Right kidney (tissue), 1 donor: ENCODE measurements around the gene BAIAP2L2.

Source experiments
- DNase-seq: peaks from one replicate; pipeline ENCODE4 v3.0.0-alpha.2; 2016

Gene BAIAP2L2

DNA sequence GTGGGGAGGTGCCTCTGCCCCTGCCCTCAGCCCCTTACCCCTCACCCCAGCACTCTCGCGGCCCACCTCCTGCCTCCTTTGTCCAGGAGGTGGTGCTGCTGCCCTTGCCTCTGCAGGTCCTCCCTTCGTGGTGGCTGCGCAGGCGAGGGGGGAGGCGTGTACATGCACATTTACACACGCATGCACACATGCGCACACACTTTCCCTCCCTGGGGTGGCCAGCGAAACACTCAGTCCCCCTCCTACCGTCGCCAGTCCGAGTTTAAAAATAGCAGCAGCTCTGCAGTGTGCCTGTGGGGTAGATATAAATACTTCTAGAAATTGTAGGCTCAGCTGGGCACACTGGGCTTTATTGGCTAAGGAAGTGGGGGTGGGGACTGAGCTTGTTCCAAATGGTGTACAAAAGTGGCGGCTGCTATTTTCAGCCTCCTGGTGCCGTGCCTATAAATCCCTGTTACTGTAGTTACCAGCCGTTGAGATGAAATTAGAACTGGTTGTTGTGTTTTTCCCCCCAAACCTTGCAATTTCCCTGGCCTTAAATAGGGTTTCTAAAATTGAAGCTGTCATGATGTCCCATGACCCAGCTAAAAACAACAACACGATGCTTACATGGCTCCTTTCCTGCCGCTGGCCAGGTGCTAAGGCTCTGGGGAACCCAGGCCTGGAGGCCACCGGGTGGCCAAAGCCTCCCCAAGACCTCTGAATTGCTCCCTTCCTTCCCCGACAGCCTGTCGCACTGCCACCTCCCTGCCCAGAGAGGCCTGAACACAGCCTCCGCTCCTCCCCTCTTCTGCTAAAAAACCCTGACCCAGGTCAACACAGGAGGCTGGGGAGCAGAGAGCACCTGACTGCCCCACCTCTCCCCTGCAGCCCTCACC, 40.9 kb downstream of the BAIAP2L2 start:
- no peak for DNase-seq

- DNase-seq, result no peak
Observed at GRCh38 chr22:38068641-38069371, 41.7 kb downstream of the BAIAP2L2 start.

DNA sequence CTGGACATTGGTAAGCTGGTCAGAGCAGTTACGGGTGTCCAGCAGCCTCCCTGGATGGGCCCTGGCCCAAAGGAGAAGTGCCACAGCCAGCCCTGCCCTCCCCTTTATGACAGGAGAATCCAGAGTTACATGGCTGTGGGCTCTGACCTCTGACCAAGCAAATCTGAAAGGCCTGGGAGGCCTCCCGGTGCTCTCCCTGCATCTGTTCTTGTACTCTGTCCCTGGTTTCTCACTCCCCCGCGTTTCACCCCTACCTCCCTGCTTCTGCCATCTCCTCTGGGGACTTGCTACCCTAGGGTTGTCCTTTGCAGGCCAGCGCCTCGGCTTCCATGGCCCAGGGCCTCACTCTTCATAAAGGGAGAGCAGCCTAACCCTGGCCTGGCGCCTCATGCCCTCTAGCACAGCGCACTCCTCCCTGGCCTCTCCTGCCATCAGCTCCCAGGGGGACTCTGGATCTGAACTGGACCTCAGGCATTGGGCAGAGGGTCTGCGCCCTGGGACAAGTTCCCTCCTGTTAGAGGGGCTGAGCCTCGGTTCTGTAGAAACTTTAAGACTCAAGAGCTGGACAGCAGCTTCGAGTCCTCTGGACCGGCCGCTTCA, 42.6 kb downstream of the BAIAP2L2 start:
- DNase-seq, result no peak

- DNase-seq, result no peak
Observed at GRCh38 chr22:38067028-38067415, 43.5 kb downstream of the BAIAP2L2 start.

- no peak for DNase-seq
Observed at GRCh38 chr22:38066381-38067027, 44.0 kb downstream of the BAIAP2L2 start.

DNA sequence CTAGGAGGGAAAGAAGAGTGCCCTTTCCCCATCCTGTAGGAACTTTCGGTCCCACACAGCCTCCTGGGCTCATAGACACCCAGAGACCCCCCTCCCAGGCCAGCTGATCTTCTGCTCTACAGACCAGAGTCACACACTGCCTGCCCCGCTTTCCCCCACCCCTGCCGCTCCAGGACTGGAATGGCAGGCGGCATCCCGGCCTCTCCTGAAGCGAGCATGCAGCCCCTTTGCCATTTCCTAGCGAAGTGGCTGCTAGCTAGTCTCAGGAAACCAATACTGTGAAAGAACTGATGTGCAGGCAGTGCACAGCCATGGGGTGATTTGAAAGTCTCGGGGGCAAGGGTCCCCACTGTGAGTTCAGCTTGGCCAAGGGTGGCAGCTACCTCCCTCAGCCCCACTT, 44.9 kb downstream of the BAIAP2L2 start:
- DNase-seq, result no peak

- DNase-seq, result no peak
Observed at GRCh38 chr22:38062791-38063190, 47.7 kb downstream of the BAIAP2L2 start.

GRCh38 chr22:38056969-38057891, 53.3 kb downstream of the BAIAP2L2 start, which contains the start of gene PICK1:
PICK1 (plus strand) TSS chr22:38057404; CDS start chr22:38057810, 406 bp downstream.
- peak; percentile 87 for DNase-seq

DNA sequence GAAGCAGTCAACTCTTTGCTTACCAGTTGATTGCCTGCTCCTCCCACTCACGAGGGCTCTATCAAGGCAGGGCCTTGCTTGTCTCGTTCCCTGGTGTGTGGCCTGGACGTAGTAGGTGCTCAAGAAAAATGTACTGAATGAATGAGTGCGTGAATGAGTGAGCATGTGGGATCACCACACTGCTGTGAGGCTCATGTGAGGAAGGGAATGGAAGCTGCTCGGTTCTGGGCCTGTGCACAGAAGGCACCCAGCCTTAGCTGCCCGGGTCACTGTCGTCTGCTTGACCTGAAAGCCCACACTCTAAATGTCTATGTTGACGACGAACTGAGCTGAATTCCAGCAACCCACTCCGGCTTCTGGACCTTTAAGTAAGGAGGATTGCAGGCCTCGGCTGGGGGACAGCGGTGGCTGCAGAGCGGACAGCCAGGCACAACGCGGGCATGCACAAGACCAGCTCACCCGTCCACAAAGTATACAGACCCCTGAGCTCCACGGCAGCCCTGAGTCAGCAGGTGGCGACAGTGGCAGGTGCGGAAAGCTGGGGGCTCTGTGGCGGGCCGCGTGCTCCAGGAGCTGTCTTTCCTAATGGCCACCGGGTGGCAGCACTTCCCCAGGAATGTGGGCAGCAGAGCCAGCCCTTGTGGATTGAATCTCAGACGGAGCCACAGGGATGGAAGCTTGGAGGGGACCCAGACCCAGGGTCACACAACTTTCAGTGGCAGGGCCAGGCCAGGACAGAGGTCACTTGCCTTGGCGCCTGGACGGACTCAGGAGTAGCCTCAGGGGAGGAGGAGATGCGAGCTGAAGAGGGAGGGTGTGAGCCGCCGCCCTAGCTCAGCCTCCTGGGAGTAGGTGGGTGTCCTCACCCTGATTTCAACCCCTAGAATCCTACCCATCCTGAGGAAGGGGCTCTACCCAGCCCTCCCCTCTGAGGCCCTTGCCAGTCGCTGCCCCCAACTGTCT, 58.3 kb downstream of the BAIAP2L2 start:
- peak; percentile 72 for DNase-seq

DNA sequence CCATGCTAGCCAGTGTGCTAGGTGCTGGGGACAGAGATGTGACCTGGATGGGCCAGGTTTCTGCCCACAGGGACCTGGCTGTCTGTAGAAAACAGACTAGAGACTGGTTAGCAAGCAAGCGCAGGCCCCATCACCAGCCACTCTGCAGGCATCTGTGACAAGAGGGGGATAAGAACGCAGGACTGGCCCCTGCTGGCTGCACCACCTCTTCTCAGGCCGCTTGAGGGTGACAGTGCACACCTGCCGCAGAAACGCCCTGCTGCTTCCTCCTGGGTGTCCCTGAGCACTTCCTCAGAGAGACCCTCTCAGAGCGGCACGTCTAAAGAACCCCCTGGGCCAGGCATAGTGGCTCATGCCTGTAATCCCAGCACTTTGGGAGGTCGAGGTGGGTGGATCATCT, 59.2 kb downstream of the BAIAP2L2 start:
- DNase-seq, result no peak

GRCh38 chr22:38050720-38051119, 59.8 kb downstream of the BAIAP2L2 start:
- no peak for DNase-seq

GRCh38 chr22:38049812-38050619, 60.5 kb downstream of the BAIAP2L2 start:
- DNase-seq, result no peak

DNA sequence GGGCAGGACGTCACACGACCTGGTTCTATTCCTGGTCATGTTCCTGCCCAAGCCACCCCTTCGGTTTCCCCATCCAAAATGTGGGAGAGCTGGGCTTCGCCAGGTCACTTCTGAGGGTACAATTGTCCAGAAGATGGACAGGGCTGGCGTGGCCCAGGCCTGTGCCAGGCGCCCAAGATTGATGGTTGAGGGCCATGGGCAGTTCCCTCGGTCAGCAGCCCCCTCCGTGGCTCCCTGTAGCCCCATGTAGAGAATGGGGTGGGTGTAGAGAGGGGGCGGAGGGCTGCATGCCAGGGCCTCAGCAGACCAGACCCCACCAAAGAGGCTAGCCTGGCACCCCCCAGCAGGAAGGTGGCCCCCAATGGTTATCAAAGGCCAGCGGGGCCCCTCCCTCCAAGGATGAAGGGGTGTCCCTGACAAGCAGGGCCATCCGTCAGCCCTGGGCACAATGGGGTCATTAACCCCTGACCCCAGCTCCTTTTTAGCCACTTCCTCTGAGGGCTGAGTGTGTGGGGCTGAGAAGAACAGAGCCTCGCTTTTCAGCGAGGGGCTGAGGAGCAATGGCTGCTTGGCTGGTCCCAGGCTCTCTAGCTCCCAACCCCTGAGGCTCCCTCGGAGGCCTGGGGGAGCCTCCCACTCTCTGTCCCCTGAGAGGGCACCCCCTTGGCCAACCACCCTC, 64.3 kb downstream of the BAIAP2L2 start:
- DNase-seq, result no peak

DNA sequence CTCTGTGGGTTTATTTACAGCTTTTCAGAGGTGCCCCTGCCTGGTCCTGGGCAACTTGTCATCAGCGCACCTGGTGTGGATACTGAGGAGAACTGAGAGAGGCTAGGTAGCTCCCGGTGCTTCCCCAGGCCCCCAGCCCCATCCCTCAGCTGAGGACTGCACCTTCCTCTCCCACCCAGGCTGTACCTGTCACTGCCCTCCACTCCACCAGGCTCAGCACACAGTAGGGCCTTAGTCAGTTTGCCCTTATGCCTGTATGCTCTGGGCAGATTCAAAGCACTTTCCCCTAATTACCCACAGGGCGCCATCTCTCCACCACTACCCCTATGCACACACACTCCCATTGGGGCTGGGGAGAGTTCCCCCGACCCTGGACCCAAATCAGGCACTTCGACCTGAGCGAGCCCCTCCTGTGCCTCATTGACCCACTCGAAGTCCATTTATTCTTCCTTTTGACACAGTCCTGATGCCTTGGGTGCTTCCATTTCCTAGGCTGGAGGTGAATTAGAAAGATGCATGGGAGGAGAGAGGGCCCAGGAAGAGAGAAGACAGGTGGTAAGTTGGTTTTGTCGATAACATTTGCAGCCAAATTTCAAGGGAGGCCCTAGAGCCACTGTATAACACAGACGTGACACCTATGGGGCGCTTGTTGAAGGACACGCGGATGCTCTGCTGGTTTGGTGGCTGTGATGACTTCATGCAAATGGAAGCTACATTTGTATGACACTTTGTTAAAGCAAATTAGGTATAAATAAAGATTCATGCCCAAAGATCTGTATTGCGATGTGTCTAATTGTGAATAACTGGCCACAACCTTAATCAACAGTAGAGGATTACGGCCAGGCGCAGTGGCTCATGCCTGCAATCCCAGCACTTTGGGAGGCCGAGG, 67.1 kb downstream of the BAIAP2L2 start:
- DNase-seq, result no peak

DNA sequence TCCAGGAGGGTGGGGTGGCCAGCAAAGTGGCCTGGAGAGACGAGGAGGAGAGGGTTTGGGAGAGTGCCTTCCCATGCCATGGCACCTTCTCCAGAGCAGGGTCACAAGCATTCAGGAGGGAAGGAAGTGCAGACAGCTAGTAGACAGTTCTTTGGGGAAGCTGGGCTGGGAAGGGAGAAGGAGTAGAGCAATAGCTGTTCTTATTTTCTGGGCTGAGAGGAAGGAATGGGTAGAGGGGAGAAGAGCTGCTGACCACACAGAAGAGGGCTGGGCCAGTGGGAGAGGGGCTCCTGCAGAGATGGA, 68.0 kb downstream of the BAIAP2L2 start:
- no peak for DNase-seq

- no peak for DNase-seq
Observed at GRCh38 chr22:38041760-38042487, 68.6 kb downstream of the BAIAP2L2 start.
